B cell (primary cell): ENCODE data around the gene ADCY10.

Experiments
- CTCF ChIP-seq: fragments of 200-600 bp; IDR thresholded peaks from one replicate; pipeline ENCODE4 v1.8.0; 2022; ENCODE audit warnings: antibody characterized with exemption, mild to moderate bottlenecking
- EZH2 ChIP-seq: IDR thresholded peaks from 2 replicates; pipeline ENCODE4 v1.6.1; 2012; ENCODE audit warnings: borderline replicate concordance, low read depth, mild to moderate bottlenecking, moderate library complexity, low read length; ENCODE audit not compliant: insufficient read depth, poor library complexity, severe bottlenecking

GRCh38 chr1:167824163-167824794 lies 89.7 kb downstream of the ADCY10 start:
- no peak for TF ChIP-seq CTCF
- no peak for TF ChIP-seq EZH2
